Neural cell (in vitro differentiated cells): Measurements from ENCODE around the gene ALPI. TPM values are rescaled to one million over a fixed set of nuclear protein-coding genes. Genes with fewer than 3 reads are reported as not detected.

Experiments used
- H2AFZ ChIP-seq: fragments of 200-600, 300-800 bp; sonication (generic), shearing (Covaris generic); 2 replicates; pipeline ENCODE4 v1.6.0; 2014; ENCODE audit warnings: low read depth, mild to moderate bottlenecking, antibody characterized with exemption, low read length, moderate library complexity
- H3F3A ChIP-seq: fragments of 200-600 bp; shearing (Covaris generic); 2 replicates; pipeline ENCODE4 v1.6.1; 2016; ENCODE audit warnings: mild to moderate bottlenecking, moderate library complexity, mixed read lengths, antibody characterized with exemption, low read length; ENCODE audit not compliant: insufficient read depth, poor library complexity, severe bottlenecking
- H3K27ac ChIP-seq: fragments of 200-600, 300-800 bp; sonication (generic), shearing (Covaris generic); 2 replicates; pipeline ENCODE4 v1.5.1; 2014; ENCODE audit warnings: mild to moderate bottlenecking, low read length, moderate library complexity
- H3K27me3 ChIP-seq: fragments of 300-800, 200-600 bp; sonication (generic), shearing (Covaris generic); 2 replicates; pipeline ENCODE4 v1.6.0; 2014; ENCODE audit warnings: mild to moderate bottlenecking, low read depth, low read length, moderate library complexity; ENCODE audit not compliant: insufficient read depth
- H3K36me3 ChIP-seq: fragments of 300-800, 200-600 bp; sonication (generic), shearing (Covaris generic); 2 replicates; pipeline ENCODE4 v1.5.1; 2014; ENCODE audit warnings: mild to moderate bottlenecking, antibody characterized with exemption, low read length, moderate library complexity; ENCODE audit not compliant: insufficient read depth
- H3K4me2 ChIP-seq: fragments of 300-800, 200-600 bp; sonication (generic), shearing (Covaris generic); 2 replicates; pipeline ENCODE4 v1.6.0; 2014; ENCODE audit warnings: mild to moderate bottlenecking, low read length
- H3K4me3 ChIP-seq: fragments of 300-800, 200-600 bp; sonication (generic), shearing (Covaris generic); 2 replicates; pipeline ENCODE4 v1.5.1; 2014; ENCODE audit warnings: mild to moderate bottlenecking, low read length, moderate library complexity
- H3K79me2 ChIP-seq: fragments of 200-600 bp; shearing (Covaris generic); replicated peaks from 2 replicates; pipeline ENCODE4 v1.6.0; 2014; ENCODE audit warnings: mild to moderate bottlenecking, low read length, moderate library complexity; ENCODE audit not compliant: insufficient read depth
- H3K9ac ChIP-seq: fragments of 300-800, 200-600 bp; sonication (generic), shearing (Covaris generic); 2 replicates; pipeline ENCODE4 v1.6.1; 2016; ENCODE audit warnings: mild to moderate bottlenecking, low read length, mixed read lengths
- H3K9me2 ChIP-seq: fragments of 200-600 bp; shearing (Covaris generic); 2 replicates; pipeline ENCODE4 v1.6.1; 2016; ENCODE audit warnings: mild to moderate bottlenecking, low read length, mixed read lengths; ENCODE audit not compliant: insufficient read depth
- H3K9me3 ChIP-seq: fragments of 200-600, 300-800 bp; sonication (generic), shearing (Covaris generic); 2 replicates; pipeline ENCODE4 v1.6.1; 2016; ENCODE audit warnings: mild to moderate bottlenecking, mixed run types, low read length, moderate library complexity, mixed read lengths
- H4K20me1 ChIP-seq: fragments of 200-600 bp; shearing (Covaris generic); 2 replicates; pipeline ENCODE4 v1.6.1; 2016; ENCODE audit warnings: mild to moderate bottlenecking, mixed run types; ENCODE audit not compliant: insufficient read depth
- EP300 ChIP-seq: fragments of 450-650 bp; conservative IDR thresholded peaks from 2 replicates; pipeline ENCODE4 v1.6.1; 2014; ENCODE audit warnings: antibody characterized with exemption, mild to moderate bottlenecking, moderate library complexity; ENCODE audit not compliant: poor library complexity, severe bottlenecking
- EZH2 ChIP-seq: fragments of 200-600, 300-800 bp; shearing (Covaris generic), sonication (generic); IDR thresholded peaks from 2 replicates; pipeline ENCODE4 v1.6.1; 2014; ENCODE audit warnings: antibody characterized with exemption, low read length, borderline replicate concordance, mild to moderate bottlenecking; ENCODE audit not compliant: insufficient read depth, poor library complexity, severe bottlenecking
- MXI1 ChIP-seq: fragments of 450-650 bp; conservative IDR thresholded peaks from 2 replicates; pipeline ENCODE4 v1.6.1; 2014; ENCODE audit warnings: antibody characterized with exemption, mild to moderate bottlenecking; ENCODE audit not compliant: poor library complexity, severe bottlenecking
- POLR2AphosphoS5 ChIP-seq: IDR thresholded peaks from 2 replicates; pipeline ENCODE4 v1.6.1; 2012
- RAD21 ChIP-seq: fragments of 450-650 bp; conservative IDR thresholded peaks from 2 replicates; pipeline ENCODE4 v1.6.1; 2014; ENCODE audit warnings: antibody characterized with exemption, mild to moderate bottlenecking, moderate library complexity
- SMC3 ChIP-seq: fragments of 450-650 bp; conservative IDR thresholded peaks from 2 replicates; pipeline ENCODE4 v1.6.1; 2014; ENCODE audit warnings: antibody characterized with exemption, mild to moderate bottlenecking, moderate library complexity; ENCODE audit not compliant: poor library complexity
- TAF1 ChIP-seq: IDR thresholded peaks from 2 replicates; pipeline ENCODE4 v1.6.1; 2012; ENCODE audit warnings: low read depth
- polyA plus RNA-seq: library from polyadenylated mRNA; depleted of rRNA; stranded (reverse); fragments of >200 nt; gene quantifications from 2 replicates; pipeline ENCODE4 v1.2.3, GENCODE V29; 2014
- TF ChIP-seq, protein P1 (sequence below): IDR thresholded peaks from 2 replicates; pipeline ENCODE4 v1.6.1; 2012; ENCODE audit warnings: borderline replicate concordance
- TF ChIP-seq, protein P2 (sequence below): fragments of 450-650 bp; IDR thresholded peaks from 2 replicates; pipeline ENCODE4 v1.5.1; 2014; ENCODE audit warnings: antibody characterized with exemption, mild to moderate bottlenecking, moderate library complexity; ENCODE audit not compliant: poor library complexity, severe bottlenecking

The ALPI gene
- polyA plus RNA-seq, 1 donor from 2014 or later: not detected

DNA sequence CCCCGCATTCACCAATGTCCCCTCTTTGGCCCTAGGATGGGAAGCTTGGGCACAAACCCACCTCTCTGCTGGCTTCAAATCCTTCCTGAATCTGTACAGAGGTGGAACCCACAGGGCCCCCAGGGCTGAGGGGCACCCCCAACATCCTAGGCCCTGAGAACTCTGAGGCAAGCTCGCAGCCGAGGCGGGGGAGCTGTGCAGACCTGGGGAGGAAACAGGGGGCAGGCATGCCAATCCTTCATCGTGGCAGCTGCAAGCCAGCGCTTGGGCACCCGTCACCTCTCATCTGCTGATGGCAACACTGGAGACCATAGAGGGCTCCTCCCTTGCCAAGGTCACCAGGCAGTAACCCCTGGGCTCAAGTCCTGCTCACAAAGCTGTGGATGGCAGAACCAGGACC, 20.8 kb downstream of the ALPI start:
- Histone ChIP-seq H3K9me3 (no peaks in the 10 kb centered on the region), H3K9me2 (no peaks in the 10 kb centered on the region), H3K4me2 (no peak overlapping the region), H3K4me3 (no peak overlapping the region), H3K79me2 (no peaks in the 10 kb centered on the region), H3K27ac (no peak overlapping the region), H4K20me1 (no peaks in the 10 kb centered on the region), H3K36me3 (no peaks in the 10 kb centered on the region), H3F3A (no peaks in the 10 kb centered on the region), H3K27me3 (no peaks in the 10 kb centered on the region), H3K9ac (no peak overlapping the region), H2AFZ (no peak overlapping the region)
- TF ChIP-seq POLR2AphosphoS5 (no peak), EZH2 (no peak), TAF1 (no peak), MXI1 (no peak), SMC3 (no peak), EP300 (no peak), RAD21 (no peak)
- TF ChIP-seq, protein P1, sequence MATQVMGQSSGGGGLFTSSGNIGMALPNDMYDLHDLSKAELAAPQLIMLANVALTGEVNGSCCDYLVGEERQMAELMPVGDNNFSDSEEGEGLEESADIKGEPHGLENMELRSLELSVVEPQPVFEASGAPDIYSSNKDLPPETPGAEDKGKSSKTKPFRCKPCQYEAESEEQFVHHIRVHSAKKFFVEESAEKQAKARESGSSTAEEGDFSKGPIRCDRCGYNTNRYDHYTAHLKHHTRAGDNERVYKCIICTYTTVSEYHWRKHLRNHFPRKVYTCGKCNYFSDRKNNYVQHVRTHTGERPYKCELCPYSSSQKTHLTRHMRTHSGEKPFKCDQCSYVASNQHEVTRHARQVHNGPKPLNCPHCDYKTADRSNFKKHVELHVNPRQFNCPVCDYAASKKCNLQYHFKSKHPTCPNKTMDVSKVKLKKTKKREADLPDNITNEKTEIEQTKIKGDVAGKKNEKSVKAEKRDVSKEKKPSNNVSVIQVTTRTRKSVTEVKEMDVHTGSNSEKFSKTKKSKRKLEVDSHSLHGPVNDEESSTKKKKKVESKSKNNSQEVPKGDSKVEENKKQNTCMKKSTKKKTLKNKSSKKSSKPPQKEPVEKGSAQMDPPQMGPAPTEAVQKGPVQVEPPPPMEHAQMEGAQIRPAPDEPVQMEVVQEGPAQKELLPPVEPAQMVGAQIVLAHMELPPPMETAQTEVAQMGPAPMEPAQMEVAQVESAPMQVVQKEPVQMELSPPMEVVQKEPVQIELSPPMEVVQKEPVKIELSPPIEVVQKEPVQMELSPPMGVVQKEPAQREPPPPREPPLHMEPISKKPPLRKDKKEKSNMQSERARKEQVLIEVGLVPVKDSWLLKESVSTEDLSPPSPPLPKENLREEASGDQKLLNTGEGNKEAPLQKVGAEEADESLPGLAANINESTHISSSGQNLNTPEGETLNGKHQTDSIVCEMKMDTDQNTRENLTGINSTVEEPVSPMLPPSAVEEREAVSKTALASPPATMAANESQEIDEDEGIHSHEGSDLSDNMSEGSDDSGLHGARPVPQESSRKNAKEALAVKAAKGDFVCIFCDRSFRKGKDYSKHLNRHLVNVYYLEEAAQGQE: no peak
- TF ChIP-seq, protein P2, sequence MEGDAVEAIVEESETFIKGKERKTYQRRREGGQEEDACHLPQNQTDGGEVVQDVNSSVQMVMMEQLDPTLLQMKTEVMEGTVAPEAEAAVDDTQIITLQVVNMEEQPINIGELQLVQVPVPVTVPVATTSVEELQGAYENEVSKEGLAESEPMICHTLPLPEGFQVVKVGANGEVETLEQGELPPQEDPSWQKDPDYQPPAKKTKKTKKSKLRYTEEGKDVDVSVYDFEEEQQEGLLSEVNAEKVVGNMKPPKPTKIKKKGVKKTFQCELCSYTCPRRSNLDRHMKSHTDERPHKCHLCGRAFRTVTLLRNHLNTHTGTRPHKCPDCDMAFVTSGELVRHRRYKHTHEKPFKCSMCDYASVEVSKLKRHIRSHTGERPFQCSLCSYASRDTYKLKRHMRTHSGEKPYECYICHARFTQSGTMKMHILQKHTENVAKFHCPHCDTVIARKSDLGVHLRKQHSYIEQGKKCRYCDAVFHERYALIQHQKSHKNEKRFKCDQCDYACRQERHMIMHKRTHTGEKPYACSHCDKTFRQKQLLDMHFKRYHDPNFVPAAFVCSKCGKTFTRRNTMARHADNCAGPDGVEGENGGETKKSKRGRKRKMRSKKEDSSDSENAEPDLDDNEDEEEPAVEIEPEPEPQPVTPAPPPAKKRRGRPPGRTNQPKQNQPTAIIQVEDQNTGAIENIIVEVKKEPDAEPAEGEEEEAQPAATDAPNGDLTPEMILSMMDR: no peak

DNA sequence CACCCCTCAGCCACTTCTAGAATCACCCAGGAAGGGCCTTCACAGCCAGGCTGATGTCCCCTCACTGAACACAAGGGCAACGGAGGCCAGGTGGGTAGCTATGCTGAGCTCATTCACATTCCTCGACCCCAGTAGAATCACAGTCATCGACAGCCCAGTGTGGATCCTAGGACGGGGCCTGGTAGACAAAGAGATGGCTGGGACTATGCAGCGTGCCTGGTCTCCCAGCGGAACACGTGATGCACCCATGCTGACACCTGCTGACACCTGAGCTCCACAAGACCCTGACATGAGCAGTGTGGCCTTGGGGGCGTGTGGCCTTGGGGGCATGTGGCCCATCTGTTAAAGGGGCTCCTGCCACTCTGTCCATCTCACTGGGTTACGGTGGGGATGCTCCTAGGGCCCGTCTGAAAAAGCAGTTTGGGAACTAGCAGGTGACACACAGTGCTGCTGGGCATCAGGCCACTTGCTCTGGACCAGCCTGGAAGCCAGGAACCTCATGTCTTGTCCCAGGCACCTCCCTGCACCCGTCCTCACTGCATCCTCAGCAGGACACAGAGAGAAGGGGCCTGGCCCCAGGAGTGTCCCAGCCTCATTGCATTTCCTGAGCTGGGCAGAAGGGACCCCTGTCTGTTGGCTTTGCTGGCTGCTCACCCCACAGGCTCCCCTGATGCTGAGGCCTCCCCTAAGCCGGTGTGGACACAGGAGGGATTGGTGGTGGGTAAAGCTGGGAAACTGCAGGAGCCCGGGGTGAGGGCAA, 22.0 kb downstream of the ALPI start:
- no peak overlapping the region for H2AFZ ChIP-seq
- H3K9me2 ChIP-seq: no peaks in the 10 kb centered on the region
- no peak overlapping the region for H3K27ac ChIP-seq
- no peaks in the 10 kb centered on the region for H3K36me3 ChIP-seq
- TF ChIP-seq SMC3 (no peak), RAD21 (no peak), POLR2AphosphoS5 (no peak), EZH2 (no peak), EP300 (no peak), MXI1 (no peak), TAF1 (no peak)
- TF ChIP-seq, protein P2: no peak
- TF ChIP-seq, protein P1: no peak
- no peaks in the 10 kb centered on the region for H4K20me1 ChIP-seq
- no peaks in the 10 kb centered on the region for H3F3A ChIP-seq
- H3K4me2 ChIP-seq: no peak overlapping the region
- no peaks in the 10 kb centered on the region for H3K9me3 ChIP-seq
- H3K9ac ChIP-seq: no peak overlapping the region
- H3K4me3 ChIP-seq: no peak overlapping the region
- H3K27me3 ChIP-seq: no peaks in the 10 kb centered on the region
- H3K79me2 ChIP-seq: no peaks in the 10 kb centered on the region
